Measurements from ENCODE around the gene TEX53.

TEX53 gene

DNA sequence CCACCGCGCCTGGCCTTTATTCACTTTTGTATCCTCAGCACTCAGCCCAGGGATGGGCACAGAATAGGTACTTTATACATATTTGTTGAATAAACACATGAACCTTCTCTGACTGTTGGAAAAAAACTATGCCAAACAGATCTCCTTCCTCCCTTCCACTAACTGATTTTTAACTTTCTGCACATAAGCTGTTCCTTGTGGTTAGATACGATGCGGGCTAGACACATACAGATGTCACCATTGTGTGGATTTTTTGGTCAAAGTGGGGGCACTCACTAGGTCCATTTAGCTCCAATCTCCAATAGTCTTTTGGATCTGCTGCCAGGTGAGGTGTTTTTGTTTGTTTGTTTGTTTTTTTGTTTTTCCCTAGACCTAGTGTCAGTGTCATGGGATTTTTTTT lies 19.3 kb upstream of the TEX53 start:
- H3K4me2 ChIP-seq: no peak overlapping the region
- no peak overlapping the region for H3K27ac ChIP-seq
- TF ChIP-seq, protein P1, sequence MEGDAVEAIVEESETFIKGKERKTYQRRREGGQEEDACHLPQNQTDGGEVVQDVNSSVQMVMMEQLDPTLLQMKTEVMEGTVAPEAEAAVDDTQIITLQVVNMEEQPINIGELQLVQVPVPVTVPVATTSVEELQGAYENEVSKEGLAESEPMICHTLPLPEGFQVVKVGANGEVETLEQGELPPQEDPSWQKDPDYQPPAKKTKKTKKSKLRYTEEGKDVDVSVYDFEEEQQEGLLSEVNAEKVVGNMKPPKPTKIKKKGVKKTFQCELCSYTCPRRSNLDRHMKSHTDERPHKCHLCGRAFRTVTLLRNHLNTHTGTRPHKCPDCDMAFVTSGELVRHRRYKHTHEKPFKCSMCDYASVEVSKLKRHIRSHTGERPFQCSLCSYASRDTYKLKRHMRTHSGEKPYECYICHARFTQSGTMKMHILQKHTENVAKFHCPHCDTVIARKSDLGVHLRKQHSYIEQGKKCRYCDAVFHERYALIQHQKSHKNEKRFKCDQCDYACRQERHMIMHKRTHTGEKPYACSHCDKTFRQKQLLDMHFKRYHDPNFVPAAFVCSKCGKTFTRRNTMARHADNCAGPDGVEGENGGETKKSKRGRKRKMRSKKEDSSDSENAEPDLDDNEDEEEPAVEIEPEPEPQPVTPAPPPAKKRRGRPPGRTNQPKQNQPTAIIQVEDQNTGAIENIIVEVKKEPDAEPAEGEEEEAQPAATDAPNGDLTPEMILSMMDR (conservative IDR thresholded peaks at IDR 0.05; ENCODE audit: low read depth, low read length): no peak
- H3K4me1 ChIP-seq (ENCODE audit: low read depth, poor library complexity, severe bottlenecking): peaks cover 4% of the 10 kb centered on the region
- no peaks in the 10 kb centered on the region for H3K36me3 ChIP-seq (ENCODE audit: insufficient read depth)
- H2AFZ ChIP-seq (ENCODE audit: low read depth): no peak overlapping the region
- H3K79me2 ChIP-seq (ENCODE audit: insufficient read depth, low read depth): no peaks in the 10 kb centered on the region
- no peak overlapping the region for H3K4me3 ChIP-seq (IDR thresholded peaks at IDR 0.05; ENCODE audit: insufficient read depth, low read depth, low read length)
- H4K20me1 ChIP-seq (ENCODE audit: insufficient read depth): no peaks in the 10 kb centered on the region
- H3K9ac ChIP-seq: no peak overlapping the region
- H3K27me3 ChIP-seq (ENCODE audit: insufficient read depth, low read depth): no peaks in the 10 kb centered on the region

DNA sequence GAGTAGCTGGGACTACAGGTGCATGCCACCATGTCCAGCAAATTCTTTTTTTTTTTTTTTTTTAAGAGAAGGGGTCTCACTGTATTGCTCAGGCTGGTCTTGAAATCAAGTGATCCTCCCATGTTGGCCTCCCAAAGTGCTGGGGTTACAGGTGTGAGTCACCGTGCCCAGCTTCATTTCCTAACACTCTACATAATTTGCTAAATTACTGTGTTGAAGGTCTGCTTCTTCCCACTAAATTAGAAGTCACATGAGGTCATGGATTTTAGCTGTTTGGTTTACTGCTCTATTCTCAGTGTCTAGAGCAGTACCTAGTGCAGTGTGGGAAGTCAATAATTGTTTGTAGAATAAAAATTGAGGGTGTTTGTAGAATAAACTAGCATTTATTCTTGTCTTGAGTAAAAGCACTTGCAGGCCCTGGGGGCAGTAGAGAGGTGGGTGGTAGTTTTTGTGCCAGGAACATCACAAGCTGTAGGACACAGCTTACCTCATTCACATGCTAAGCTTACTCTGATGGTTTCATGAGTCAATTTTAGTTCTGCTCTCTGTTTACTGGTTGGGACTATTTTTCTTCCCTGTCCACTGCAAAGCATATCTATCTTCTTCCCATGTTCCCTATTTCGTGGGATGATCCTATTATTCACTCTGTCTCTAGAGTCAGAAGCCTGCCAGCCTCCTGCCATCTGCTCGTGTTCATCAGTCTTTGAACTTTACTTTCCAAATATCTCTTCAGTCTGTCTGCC lies 17.4 kb upstream of the TEX53 start:
- Histone ChIP-seq H3K27me3 (ENCODE audit: insufficient read depth, low read depth) (no peaks in the 10 kb centered on the region), H3K9ac (no peak overlapping the region), H3K27ac (no peak overlapping the region), H3K36me3 (ENCODE audit: insufficient read depth) (no peaks in the 10 kb centered on the region), H4K20me1 (ENCODE audit: insufficient read depth) (no peaks in the 10 kb centered on the region), H3K4me3 (IDR thresholded peaks at IDR 0.05; ENCODE audit: insufficient read depth, low read depth, low read length) (no peak overlapping the region), H3K4me1 (ENCODE audit: low read depth, poor library complexity, severe bottlenecking) (no peaks in the 10 kb centered on the region), H3K4me2 (no peak overlapping the region), H2AFZ (ENCODE audit: low read depth) (no peak overlapping the region), H3K79me2 (ENCODE audit: insufficient read depth, low read depth) (no peaks in the 10 kb centered on the region)
- TF ChIP-seq, protein P1 (conservative IDR thresholded peaks at IDR 0.05; ENCODE audit: low read depth, low read length): no peak

DNA sequence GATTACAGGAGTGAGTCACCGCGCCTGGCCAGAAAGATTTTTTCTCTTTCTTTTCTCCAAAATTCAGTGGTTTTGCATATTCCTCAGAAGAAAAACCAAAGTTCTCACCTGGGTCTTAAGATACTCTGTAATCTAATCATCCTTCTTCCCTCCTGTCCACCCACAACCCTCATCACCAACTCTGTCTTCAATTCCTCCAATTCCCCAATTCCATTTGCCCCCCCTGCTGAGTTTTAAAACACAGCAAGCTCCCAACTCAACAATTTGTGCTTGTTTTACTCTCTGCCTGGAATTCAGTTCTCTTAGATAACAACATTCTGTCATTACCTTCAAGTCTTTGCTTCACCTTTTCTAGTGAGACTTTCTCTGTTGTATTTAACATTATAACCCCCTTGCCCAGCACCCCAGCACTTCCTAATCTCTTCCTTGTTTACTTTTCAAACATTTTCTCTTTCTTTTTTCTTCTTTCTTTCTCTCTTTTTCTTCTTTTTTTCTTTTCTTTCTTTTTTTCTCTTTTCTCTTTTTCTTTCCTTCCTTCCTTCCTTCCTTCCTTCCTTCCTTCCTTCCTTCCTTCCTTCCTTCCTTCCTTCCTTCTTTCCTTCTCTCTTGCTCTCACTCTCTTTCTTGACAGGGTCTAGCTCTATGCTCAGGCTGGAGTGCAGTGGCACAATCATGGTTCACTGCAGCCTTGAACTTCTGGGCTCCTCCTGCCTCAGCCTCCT lies 16.6 kb upstream of the TEX53 start:
- Histone ChIP-seq H3K36me3 (ENCODE audit: insufficient read depth) (no peaks in the 10 kb centered on the region), H3K27ac (no peak overlapping the region), H3K27me3 (ENCODE audit: insufficient read depth, low read depth) (no peaks in the 10 kb centered on the region), H4K20me1 (ENCODE audit: insufficient read depth) (no peaks in the 10 kb centered on the region), H3K4me3 (IDR thresholded peaks at IDR 0.05; ENCODE audit: insufficient read depth, low read depth, low read length) (no peak overlapping the region), H3K4me1 (ENCODE audit: low read depth, poor library complexity, severe bottlenecking) (no peaks in the 10 kb centered on the region), H2AFZ (ENCODE audit: low read depth) (no peak overlapping the region), H3K9ac (no peak overlapping the region), H3K79me2 (ENCODE audit: insufficient read depth, low read depth) (no peaks in the 10 kb centered on the region), H3K4me2 (no peak overlapping the region)
- TF ChIP-seq, protein P1 (conservative IDR thresholded peaks at IDR 0.05; ENCODE audit: low read depth, low read length): no peak

DNA sequence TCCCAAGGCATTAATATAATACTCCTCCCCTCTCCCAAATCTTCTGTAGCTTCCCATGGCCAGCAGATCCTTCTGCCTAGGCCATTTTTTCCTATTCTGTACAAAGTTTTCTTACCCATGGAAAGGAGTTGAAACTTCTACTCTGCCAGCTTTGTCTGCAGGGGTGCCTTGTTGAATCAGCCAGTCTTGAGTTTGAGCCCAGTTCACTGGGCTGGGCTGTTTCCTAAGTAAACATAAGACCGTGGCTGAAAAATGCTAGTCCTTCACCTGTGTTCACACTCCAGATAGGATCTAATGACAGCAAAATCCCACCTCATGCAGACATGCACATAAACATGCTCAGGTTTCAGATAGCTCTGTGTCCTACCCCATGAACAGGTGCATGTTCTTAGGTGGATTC lies 14.0 kb upstream of the TEX53 start:
- no peaks in the 10 kb centered on the region for H3K4me1 ChIP-seq (ENCODE audit: low read depth, poor library complexity, severe bottlenecking)
- H3K27ac ChIP-seq: no peak overlapping the region
- no peak overlapping the region for H2AFZ ChIP-seq (ENCODE audit: low read depth)
- no peaks in the 10 kb centered on the region for H3K79me2 ChIP-seq (ENCODE audit: insufficient read depth, low read depth)
- TF ChIP-seq, protein P1 (conservative IDR thresholded peaks at IDR 0.05; ENCODE audit: low read depth, low read length): no peak
- no peaks in the 10 kb centered on the region for H3K36me3 ChIP-seq (ENCODE audit: insufficient read depth)
- no peak overlapping the region for H3K4me2 ChIP-seq
- H3K9ac ChIP-seq: no peak overlapping the region
- H3K4me3 ChIP-seq (IDR thresholded peaks at IDR 0.05; ENCODE audit: insufficient read depth, low read depth, low read length): no peak overlapping the region
- H3K27me3 ChIP-seq (ENCODE audit: insufficient read depth, low read depth): no peaks in the 10 kb centered on the region
- no peaks in the 10 kb centered on the region for H4K20me1 ChIP-seq (ENCODE audit: insufficient read depth)
